GM19372 (cell line): ENCODE data around the gene CPNE5.
A peak's percentile ranks its signal among the peaks of the same experiment; 100 is the strongest.

ENCODE experiments used
- ATAC-seq: cut with Tn5 transposase; IDR thresholded peaks from one replicate; pipeline ENCODE4 v1.9.1; 2021; ENCODE audit warnings: mild to moderate bottlenecking, low read depth, moderate library complexity; ENCODE audit not compliant: unreplicated experiment

The CPNE5 gene

DNA sequence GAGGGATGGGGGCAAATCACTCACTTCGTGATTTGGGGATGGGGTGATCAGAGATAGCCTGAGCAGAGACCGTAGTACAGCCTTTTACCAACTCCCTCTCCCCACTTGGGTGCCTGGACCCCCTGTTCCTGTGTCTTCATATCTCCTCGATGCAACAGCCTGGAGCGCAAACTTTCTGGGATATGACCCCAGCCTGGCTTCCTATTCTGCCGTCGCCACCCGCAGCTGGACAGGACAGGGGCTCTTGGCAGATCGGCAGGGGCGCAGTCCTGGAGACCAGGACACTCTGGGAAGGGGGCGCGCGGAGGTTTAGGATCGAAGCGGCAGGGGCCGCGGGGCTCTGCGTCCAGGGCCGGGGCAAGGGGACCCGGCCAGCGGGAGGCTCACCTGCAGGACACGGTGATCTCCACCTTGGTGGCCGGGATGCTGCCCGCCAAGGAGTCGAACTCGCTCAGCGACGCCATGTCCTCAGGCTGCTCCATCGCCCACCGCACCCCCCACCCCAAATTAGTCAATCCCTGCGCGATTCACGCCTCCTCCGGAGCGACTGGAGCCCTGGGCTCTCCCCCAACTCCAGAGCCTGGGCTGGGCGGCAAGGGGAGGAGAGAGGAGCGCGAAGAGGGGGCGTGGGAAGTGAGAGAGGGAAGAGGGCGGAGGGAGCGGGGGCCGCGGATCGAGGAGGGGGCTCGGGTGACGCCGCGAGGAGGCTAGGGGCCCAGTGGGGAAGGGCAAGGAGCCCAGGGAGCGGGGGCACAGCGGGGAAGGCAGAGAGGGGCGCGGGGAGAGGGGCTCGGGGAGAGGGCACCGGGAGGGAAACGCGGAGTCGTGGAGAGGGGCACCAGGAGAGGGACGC is at the start of gene CPNE5:
CPNE5 (minus strand) TSS at position 549 of the 853 bp plus-strand sequence; CDS start at position 482, 67 bp downstream.
- ATAC-seq = no peak

- ATAC-seq = no peak
Observed at GRCh38 chr6:36888115-36888643, 48.9 kb upstream of the CPNE5 start.

- no peak for ATAC-seq
Observed at GRCh38 chr6:36886950-36887618, 47.8 kb upstream of the CPNE5 start.

DNA sequence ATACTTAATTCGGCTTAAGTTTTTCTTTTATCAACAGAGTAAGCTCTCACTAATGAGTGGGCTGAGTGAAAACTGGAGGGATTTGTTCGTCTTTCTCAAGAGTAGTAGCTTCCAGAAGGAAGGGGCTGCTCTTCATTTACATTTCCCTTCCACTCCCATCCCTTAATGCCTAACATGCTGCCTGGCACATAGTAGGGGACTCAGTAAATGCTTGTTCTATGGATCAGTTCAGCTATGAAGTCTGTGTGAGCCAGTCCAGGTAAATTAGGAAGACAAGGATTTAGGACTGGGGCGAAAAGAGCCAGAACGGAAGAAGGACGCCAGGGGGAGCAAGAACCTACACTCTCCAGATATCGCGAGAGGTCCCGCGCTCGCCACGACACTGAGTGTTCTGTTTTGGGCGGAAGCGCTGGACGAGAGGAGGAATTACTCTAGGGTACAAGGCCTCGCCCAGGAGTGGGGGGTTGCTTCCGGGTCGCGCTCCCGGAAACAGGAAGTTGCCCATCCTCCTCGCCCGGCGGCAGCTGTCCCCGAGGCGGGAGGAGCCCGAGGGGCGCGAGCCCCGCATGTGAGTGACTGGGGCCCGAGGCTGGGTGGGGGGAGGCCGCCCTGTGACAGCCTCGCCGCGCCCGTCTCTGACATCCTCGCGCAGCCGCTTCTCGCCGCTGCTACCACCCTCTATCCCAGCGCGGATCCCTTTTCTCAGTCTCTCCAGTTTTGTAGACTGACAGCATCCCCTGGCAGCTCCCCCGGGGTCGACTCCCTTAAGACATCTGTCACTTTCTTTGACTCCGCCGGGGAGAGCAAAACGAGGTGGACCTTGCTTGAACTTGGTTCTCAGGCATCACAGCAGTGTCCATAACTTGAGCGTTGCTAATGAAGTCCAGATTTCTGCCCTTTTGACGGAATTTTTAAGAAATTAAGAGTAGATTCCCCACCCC is 46.5 kb upstream of the CPNE5 start, which contains the start of gene C6orf89:
C6orf89 (plus strand) TSS at position 492 of the 941 bp plus-strand sequence. CDS start 13,493 bp downstream, outside the sequence.
- peak; percentile 97 for ATAC-seq

DNA sequence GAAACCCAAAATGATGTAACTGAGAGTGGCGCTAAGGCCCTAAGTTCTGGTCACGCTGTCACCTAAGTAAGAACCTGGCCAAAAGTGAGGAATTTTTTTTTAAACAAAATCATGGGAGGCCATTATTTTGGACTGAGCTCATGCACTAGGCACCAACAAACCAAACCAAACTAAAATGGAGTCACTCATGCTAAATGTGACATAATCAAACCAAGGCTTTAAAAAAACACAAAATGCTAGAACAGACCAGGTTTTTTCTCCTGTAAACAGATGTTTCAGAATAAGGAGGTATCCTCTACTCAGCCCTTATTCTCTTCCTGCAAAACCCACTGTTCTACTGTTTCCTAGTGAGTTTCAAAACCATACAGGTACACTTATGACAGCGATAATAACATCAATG is 45.4 kb upstream of the CPNE5 start:
- no peak for ATAC-seq

DNA sequence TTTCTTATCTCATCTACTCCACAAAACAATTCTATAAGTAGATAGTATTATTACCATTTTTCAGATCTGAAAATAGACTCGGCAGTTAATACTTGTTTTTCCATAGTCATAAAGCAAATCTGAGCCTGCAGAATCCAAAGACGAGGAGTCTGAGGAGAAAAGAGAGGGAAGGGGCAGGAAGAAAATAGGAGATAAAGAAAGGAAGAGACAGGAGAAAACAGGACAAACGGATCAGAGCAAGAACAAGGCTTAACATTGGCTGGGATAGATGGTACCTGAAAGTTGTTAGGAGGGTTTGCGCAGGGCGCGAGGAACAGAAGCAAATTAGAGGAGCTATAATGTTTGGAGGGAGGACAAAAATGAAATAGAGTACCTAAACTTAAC is 36.0 kb upstream of the CPNE5 start:
- ATAC-seq = no peak

DNA sequence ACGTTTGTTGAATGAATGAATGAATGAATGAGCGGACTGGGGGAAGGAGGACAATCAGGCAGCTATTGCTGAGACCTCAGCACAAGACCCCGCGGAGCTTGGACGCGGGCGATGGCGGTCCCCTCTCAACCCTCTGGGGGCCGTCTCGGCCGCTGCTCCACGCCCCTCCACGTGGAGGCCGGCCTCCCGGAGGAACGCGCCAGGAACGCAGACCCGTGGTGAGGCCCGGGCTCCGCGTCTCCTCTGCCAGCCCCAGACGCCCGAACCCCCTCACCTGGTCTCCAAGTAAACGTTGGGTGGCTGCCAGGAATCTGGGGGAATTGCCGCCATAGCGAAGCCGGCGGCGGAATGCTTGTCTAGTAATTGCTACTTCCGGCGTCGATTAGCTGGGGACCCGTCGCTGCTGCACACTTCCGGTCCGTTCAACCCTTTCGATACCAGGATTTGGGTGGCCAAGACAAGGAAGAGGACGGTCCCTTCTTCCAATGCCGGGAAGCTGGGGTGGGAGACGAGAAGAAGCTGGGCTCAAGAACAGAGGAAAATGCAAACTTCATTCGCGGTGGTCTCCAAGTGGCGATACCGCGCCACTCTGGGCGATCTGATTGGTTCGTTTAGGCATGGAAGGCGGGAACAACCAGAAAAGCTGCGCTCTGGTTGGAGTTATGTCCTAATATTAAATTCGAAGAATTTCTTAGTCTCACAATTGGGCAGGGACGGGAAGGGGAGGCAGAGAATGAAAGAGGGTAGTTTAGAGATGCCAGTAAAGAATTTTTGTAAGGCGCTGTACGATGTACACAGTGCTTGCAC is 35.4 kb upstream of the CPNE5 start, which contains the start of gene PPIL1:
PPIL1 (minus strand) TSS at position 361 of the 807 bp plus-strand sequence; CDS start at position 330, 31 bp downstream.
- ATAC-seq = peak; percentile 84

- no peak for ATAC-seq
Observed at GRCh38 chr6:36873612-36874442, 34.6 kb upstream of the CPNE5 start.

DNA sequence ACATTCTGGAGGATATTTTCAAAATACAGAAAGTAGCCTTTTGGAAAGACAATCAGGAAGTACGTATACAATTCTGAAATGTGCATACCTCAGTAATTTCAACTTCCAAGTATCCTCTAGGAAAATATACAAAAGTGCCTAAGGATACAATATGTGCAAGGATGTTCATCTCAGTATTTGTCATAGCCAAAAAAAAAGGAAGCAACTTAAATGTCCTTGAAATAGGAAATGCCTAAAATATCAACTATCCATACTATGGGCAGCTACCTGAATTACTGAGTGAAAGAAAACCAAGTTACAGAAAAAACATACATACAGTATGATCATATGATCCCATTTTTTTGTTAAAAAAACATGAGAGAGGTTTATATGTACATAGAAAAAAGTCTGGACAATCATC is 33.9 kb upstream of the CPNE5 start:
- ATAC-seq = no peak

DNA sequence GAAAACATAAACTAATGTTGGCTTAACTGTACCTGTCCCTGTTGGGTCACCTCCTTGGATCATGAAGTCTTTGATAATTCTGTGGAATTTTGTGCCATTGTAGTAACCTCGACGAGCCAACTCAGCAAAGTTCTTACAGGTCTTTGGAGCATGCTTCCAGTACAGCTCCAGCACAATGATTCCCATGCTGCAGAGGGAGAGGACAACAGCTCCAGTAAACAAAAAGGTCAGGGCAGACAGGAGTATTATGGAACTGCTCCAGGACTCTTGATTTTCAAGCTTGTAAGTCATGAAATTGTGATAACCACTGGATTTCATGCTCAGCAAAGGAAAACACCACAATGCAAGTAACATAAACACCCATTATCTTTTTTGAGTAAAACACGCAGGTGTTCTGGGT is 32.4 kb upstream of the CPNE5 start:
- ATAC-seq = no peak

DNA sequence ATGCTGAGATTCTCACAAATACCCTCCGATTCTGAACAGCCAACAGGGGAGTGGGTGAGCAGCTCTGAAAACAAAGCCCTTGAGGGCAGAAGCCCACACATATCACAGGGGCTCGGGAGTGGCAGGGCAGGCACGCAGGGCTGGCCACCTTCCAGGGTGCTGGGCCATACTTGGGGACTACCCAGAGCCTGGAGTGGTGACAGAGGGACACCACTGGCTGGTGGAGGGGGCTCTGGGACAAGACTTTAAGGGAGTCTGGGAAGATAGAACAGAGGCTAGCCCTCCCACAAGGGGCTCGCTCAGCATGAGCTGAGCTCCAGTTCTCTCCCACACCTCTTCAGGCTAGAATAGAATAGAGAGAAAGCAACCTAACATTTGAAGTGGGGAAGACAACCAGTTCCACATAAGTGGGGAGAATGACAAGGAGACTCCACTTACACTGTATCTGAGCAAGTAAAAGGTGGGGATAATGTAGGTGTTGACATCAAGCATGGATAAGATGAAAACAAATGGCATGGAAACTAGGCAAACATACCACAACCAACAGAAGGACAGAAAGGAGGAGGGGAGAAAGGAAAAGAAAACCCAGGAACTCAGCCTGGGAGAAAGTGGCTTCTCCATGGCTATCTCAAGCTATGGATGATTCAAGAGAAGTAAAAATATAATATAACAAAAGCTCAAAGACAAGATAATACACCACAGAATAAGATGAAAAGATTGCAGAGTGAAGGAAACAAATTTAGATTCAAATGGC is 28.4 kb upstream of the CPNE5 start:
- ATAC-seq = no peak

- no peak for ATAC-seq
Observed at GRCh38 chr6:36865835-36866234, 26.6 kb upstream of the CPNE5 start.

- no peak for ATAC-seq
Observed at GRCh38 chr6:36863670-36864540, 24.7 kb upstream of the CPNE5 start.

DNA sequence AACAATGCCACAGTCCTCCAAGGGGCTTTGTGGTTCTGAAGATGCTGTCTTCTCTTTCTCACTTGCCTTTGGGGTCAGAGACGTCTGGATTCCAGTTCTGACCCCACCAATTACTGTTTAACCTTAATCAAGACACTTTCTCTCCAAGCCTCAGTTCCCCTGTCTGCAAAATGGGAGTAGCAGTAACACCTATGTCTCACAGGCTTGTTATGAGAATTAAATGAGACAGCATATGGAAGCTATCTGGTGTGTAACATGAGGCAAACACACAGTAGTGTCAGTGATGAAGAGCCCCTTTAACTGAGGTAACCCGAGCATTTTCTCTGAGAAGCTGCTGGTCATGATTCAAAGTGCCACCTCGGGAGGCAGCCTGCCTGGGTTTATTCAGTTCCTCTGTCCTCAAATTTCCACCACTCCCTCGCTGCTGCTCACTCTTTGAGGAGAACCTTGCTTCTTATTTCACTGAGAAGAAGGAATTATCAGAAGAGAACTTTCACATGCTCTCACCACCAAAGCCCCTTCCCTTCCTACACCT is 23.7 kb upstream of the CPNE5 start:
- no peak for ATAC-seq

DNA sequence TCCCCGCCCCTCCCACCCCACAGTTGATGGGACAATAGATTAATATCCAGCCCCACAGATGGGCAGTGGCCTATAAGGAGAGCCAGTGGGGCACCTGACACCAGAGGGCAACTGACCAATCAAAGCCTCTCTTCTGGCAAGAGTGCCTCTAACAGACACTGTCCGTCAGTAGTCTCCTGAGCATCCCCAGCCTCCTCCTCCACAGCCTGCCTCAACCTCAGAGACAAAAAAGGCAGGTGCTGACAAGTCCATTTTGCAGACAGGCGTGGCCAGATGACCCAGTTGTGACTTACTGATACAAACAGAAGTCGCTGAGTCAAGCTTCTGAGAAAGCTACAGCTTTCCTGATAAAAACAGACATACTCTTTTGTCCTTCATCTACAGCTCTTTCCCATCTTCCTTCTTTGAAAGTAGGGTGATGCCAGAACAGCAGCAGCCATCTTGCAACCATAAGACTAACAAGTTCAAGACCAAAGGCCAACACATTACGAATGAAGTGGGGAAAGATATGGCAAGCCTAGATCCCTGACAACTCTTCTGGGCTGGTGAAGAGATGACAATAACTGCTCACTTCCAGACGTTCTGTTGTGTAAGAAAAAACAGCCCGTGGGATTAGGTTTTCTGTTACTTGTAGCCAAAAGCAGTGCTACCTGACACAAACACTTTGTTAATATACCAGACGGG is 23.1 kb upstream of the CPNE5 start:
- no peak for ATAC-seq

- no peak for ATAC-seq
Observed at GRCh38 chr6:36860126-36860525, 20.9 kb upstream of the CPNE5 start.
